SHP77 treated with DMSO at 0.1 percent for 48 hours (cell line): ENCODE measurements around the gene STIM1.
"Not testable (repeated sequence)": the region's sequence is repeated elsewhere in the genome, so short reads cannot be mapped to it uniquely, and the experiment has no call there.

Experiments used
- DNase-seq: peaks from one replicate; lab custom pipeline; 2025; lab: John Stamatoyannopoulos, UW

STIM1 gene

DNA sequence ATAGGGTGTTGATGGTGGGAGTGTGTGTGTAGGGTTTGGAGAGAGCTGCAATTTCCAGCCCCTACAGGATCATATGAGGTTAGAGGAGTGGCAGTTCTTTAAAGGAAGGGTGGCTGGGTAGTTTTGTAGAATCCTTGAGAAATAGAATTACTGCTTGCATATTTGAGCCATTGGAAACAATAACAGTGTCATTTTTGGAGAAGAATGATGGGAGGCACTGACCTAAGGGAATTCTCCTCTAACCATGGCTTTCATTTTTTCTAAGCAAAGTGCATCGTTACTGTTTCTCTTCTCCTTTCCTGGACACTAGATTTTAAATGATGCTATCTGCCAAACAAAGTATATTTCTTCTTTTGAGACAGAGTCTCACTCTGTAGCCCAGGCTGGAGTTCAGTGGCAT is 172.3 kb downstream of the STIM1 start:
- DNase-seq, result no peak

DNA sequence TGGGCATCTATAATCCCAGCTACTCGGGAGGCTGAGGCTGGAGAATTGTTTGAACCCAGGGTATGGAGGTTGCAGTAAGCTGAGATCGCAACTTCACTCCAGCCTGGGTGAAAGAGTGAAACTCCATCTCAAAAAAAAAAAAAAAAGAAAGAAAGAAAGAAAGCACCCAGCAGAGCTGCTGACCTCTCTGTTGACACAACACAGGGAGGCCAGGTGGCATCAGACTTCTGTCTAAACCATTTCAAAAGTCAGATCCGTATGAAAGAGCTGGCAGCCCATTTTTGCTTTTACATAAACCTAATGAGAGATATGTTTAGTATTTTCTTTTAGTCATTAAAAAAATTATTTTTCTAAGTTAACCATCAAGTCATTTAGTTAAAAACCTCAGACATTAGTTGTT is 174.7 kb downstream of the STIM1 start:
- no peak for DNase-seq

DNA sequence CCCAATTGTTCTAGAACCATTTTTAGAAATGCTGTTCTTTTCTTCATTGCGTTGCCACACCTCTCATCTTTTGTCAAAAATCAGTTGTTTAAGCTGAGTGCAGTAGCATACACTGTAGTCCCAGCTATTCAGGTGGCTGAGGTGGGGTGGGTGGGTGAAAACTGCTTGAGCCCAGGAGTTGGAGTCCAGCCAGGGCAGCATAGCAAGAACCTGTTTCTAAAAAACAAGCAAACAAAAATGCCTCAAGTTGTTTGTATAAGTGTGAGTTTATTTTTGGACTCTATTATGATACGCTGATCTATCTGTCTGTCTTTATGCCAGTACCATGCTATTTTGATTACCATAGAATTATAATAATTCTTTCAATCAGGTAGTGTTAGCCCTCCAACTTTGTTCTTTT is 176.6 kb downstream of the STIM1 start:
- DNase-seq, result no peak

DNA sequence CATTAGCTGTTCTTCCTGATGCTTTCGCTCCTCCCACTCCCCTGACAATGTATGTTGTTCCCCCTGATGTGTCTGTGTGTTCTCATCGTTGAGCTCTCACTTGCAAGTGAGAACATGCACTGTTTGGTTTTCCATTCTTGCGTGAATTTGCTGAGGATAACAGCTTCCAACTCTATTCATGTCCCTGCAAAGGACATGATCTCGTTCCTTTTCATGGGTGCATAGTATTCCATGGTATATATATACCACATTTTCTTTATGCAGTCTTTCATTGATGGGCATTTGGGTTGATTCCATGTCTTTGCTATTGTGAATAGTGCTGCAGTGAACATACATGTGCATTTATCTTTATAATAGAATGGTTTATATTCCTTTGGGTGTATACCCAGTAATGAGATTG is 180.5 kb downstream of the STIM1 start:
- DNase-seq, result no peak

DNA sequence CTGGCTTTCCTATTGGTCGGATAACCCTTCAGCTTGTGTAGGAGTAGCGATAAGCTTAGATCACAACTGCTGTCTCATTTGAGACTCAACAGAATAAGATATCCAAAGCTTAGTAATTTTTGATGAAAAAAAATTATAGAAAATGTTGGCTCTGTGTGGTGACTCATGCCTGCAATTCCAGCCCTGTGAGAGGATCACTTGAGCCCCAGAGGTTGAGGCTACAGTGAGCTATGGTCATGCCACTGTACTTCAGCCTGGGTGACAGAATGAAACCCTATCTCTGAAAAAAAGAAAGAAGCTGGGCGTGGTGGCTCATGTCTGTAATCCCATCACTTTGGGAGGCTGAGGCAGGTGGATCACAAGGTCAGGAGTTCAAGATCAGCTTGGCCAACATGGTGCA is 183.5 kb downstream of the STIM1 start:
- no peak for DNase-seq

DNA sequence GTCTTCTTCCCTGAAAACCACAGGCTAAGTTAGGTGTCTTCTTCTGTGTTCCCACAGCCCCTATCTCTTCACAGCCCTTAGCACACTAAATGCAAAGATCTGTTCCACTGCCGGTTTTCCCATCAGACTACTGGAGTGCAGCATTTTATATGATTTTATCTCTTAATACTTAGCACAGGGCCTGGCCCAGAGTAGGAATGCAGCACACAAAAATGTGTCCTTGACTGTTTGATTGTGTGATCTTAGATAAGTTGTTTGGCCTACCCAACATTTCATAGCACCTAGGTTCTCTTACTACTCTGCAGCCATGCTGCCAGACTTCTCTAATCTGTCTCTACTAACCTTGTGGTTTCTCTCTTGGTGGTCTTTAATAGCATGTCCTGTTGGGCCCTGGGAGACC is 185.0 kb downstream of the STIM1 start:
- DNase-seq, result no peak

DNA sequence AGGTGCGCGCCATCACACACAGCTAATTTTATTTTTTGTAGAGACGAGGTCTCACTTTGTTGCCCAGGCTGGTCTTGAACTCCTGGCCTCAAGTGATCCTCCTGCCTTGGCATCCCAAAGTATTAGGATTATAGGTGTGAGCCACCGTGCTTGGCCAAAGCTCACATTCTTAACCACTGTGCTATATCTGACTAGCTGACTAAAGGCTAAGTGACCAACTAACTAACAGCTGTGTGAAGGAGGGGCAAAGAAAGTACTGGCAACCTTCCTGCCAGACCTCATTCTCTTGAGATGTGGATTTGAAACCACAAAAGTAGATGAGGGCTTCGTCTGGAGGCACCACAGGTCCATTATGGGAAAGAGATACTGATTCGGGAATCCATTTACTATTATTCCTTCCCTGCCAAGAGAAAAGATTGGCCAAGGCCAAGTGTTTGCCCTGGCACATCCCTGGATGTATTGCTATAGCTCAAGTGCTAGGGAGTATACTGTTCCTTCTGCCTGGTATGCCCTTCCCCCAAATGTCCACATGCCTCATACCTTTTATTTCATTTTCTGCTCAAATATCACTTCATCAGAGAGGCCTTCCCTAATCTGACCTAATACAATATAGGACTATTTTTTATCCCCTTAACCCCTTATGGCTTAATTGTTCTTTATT is 186.4 kb downstream of the STIM1 start:
- no peak for DNase-seq

DNA sequence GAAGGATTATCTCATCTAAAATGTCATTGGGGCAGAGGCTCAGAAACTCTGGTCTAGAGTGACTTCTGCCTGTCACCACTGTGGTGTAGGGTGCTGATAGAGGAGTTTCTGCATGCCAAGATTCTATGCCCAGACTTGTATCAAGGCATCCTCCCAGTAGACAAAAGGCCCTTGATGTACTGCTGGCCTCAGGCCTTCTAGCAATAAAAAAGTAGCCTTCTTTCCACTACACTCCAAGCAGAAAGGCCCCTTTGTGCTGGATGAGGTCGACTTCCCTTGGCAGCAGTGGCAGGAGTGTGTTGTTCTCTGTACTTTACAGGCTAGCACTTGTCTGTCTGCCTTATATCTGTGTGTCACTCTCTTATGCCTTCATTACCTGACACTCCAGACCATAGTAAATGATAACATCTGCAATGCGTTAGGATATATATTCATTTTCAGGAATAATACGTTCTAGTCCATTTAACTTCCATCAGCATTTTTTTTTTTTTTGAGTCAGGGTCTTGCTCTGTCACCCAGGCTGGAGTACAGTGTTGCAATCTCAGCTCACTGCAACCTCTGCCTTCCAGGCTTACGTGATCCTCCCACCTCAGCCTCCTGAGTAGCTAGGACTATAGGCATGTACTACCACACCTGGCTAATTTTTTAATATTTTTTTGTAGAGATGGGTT is 189.6 kb downstream of the STIM1 start:
- no peak for DNase-seq

DNA sequence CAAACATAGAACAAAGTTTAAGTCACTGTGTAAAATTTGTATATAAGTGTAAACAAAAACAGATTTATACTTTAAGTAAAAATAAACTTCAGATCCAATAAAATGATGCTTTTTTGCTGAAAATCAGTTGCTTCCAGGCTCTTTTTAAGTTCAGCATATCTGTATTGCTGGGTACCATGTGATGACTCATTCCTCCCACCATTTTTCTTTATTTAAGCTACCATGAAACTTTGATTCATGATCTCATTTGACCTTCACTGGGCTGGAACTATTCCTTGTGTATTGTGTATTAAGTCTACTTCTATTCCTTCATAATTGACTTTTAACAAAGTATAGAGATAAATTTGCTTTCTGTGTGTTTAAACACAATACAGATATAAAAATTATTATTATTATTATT is 192.9 kb downstream of the STIM1 start:
- no peak for DNase-seq

DNA sequence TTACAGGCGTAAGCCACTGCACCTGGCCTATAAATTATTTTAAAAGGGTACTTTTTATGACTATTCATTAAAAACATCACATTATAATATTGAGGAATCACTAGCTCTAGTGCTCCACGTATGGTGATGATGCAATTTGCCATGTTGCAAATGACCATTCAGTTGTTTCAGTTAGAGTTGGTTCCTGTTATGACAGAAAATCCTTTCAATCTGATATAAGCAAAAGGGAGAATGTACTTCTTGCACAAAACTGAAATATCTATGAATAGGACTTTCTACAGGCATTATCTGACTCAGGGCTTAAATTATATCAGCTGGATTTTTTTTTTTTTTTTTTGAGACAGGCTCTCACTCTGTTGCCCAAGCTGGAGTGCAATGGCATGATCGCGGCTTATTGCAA is 193.5 kb downstream of the STIM1 start:
- no peak for DNase-seq

DNA sequence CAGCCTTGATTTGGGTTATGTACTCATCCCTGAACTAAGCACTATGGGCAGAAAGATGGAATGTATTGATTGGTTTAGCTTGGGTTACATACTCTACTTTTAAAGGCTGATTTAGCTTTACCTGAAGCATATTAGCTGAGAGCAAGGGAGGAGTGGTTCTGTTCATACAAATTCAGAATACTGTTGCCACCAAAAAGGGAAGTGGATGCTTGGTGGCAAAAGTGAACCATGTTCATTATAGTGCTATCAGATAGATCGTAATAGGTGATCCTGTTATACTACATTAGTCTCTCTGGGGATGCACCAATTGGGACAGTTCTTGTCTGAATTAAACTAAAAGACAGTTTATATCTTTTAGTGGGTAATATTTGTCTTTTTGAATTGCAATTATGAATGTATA is 194.7 kb downstream of the STIM1 start:
- no peak for DNase-seq

DNA sequence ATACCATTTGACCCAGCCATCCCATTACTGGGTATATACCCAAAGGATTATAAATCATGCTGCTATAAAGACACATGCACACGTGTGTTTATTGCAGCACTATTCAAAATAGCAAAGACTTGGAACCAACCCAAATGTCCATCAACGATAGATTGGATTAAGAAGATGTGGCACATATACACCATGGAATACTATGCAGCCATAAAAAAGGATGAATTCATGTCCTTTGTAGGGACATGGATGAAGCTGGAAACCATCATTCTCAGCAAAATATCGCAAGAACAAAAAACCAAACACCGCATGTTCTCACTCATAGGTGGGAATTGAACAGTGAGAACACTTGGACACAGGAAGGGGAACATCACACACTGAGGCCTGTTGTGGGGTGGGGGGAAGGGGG is 197.7 kb downstream of the STIM1 start:
- not testable (repeated sequence) for DNase-seq

DNA sequence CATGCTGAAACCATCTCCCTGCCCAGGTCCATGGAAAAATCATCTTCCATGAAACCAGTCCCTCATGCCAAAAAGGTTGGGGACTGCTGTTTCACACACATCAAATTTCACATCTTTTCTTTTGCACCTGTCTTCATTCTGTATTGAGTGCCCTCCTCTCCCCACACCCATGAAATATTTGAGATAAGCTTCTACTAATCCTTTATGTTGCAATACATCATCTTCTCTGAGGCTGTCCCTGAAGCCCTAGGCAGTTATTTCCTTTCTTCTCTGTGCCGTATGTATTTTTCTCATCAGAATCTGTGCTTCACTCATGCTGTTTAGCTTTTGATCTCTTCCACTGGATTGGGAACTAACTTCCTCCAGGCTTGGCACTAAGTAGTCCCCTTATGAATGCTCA is 199.2 kb downstream of the STIM1 start:
- no peak for DNase-seq

DNA sequence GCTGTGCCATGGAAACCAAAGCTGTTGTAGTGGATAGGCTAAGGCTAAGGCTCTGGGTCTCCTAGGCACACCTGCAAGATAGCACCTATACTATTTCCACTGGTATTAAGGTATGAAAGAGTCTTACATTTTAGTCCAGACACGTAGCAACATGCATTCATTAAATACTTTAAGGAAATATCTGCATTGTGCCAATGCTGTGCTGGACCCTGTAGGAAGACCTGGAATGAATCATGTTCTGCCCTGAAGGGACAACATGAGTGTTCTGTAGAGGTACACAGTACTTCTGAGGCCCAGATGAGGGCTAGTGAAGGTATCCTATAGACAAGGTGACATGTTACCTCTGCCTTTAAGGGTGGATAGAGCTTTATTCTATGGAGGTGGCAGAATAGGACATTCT is 204.0 kb downstream of the STIM1 start:
- no peak for DNase-seq

DNA sequence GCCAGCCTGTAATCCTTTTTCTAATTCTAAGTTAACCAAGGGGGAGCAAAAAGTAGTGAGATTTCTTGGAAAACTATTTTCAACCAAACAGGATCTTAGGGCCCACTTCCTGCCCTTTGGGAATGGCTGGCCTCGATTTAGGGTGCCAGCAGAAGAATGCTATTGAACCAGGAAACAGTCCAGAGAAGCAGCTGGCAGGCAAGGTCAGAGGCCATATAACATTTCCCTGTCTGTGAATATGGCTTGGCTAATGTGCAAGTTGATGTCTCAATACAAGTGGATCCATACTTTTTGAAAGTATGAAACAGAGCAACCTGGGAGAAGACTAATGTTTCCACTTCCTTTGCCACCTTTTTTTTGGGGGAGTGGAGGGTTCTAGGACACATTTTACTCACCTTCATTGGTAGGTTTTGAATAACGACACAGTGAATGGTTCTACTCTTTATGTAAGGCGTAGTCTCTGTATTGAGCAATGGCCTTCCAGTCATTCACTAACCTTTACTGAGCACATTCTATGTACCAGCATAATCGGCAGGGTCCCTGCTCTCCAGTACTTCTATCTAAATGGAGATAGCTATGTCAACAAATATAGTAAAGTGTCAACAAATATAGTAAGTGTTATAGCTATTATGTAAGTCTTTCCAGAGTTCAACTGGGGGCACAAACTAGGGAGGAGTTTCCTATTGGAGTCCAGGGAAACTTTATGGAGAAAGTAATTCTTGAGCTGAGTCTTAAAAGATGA is 204.9 kb downstream of the STIM1 start:
- no peak for DNase-seq

DNA sequence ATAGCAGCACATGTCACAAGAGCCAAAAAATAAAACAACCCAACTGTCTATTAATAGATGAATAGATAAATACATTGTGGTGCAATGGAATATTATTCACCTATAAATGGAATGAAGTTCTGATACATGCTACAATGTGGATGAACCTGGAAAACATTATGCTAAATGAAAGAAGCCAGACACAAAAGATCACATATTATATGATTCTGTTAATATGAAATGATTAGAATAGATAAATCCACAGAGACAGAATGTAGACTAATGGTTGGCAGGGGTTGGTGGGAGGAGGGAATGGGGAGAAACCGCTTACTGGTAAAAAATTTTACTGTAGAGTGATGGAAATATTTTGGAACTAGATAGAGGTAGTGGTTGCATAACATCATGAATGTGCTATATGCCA is 206.2 kb downstream of the STIM1 start:
- DNase-seq, result no peak

DNA sequence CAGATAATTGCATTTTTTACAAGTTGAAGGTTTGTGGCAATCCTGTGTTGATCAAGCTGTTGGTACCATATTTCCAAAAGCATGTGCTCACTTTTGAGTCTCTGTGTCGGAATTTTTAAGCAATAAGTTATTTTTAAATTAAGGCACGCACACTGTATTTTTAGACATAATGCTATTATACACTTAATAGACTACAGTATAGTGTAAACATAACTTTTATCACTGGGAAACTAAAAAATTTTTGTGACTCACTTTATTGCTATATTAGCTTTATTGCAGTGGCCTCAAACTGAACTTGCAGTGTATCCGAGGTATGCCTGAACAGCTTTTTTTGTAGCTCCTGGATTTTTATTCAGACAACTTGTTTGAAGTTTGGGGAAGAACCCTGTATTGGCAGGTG is 207.9 kb downstream of the STIM1 start:
- DNase-seq, result no peak

DNA sequence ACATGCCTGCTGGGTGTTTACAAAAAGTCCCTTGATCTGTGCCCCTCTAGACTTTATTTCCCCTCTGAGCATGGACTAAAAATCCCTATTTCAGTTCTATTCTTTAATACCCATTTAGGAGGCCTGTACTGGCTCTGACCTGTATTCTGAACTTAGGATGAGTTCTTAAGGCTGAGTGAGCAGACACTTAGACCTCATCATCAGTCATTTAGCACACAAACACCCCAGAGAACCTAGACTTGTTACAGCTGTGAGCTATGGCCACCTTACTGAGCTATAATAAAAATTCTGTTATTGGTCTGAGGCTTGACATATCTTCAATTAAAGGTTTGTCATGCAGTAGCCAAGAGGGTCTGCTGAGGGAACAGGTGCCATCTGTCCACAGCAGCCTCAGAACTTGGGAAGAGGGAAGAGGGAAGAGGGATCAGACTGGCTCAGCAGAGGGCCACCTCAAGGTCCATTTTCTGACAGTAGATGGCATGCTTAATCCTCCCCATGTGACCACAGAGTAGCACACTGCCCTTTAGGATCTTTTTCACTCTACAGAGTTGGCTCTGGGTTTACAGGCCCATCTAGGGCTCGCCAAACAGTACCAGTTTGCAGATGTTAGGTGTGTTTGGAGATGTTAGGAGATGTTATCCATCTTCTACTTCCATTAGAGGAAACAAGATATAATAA is 209.0 kb downstream of the STIM1 start:
- no peak for DNase-seq

DNA sequence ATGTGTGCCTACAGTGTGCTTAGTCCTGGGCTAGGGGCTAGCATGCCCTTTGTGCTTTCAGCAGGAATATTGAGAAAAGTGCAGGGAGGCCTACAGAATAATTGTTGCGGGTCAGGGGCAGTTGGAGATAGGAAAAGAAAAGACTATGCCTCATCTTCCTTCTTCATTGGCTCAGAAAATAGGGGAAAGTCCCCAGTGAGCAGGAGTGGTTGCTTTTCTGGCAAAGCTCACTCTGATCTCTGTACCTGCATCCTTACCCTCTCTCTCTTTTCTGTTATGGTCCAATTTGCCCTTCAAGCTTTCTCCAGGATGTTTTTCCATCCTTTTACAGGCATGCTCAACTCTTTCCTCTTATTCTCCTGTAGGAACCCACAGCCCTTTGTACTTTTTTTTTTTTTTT is 209.6 kb downstream of the STIM1 start:
- no peak for DNase-seq

DNA sequence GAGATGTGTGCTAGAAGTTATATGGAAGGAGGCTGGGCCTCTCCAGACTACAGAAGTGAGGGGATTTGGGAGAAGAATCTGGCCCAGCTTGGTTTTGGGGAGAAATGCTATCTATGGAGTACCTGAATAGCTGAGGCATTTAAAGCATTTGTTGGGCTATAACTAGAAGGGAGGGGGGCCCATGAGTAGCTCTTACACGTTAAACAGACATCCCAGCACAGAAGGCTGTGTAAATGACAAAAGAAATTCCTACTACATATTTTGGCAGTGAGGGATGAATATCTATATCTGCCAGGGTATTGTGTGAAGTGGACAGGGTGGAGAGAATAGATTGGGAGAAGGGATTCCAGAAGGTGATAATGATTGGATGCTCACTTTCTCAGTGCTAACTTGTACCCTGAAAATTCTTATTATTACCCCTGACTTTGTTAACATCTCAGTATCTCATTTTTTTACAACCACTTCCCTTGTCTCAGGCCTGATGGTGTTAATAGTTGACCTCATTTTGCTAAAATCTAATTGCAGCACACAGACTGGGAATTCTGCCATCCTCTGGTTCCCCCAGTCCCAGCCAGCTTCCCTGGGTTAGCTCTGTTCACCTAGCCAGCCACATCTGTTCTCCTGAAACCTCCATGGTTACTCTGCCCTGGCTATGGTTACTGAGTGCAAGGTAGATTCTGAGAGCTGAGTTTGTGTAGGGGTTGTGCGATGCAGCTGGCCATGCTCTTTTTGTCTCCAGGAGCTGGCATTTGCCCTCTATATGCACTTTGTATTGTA is 210.3 kb downstream of the STIM1 start:
- no peak for DNase-seq

DNA sequence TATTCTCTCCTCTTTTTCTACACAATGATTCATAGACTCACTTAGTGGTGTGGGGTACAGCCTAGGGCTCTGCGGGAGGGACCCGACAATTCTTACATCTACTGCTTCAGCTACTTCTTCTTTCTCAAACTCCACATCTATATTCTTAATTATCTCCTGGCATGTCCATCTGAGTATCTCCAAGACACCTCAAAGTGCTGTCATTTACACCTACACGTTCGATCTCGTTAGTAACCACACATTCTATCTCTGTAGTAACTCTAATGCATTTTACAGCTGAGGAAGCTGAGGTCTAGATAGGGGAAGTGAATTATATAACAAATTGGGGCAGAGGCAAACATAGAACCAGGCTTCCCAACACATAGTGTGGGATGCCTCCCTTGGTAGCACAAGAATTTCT is 211.4 kb downstream of the STIM1 start:
- DNase-seq, result no peak

DNA sequence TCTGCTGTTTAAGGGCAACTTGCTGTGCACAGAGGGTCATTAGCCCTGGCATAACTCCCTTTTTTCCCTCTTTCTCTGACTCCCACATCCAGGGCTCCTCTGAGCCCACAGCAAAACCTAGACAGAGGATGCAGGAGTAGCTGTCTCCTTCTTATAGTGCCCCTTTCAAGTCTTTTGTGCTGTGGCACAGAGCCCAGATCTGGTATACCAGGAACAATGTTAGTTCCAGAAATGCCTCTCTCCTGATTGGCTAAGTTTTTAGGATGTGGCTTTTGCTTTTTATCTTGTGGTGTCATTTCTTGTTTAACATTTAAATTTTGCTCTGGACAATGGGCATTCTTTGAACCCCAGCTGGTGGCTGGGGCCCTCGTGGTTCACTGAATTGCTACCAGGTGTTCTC is 213.5 kb downstream of the STIM1 start:
- DNase-seq, result no peak
